Peyer's patch (tissue), 4 donors: ENCODE measurements around the gene BSX.

Experiments
- POLR2A ChIP-seq, 2 donors: fragments of 450-650 bp; IDR thresholded peaks; one replicate each; pipeline ENCODE4 v1.5.1; 2017; ENCODE audit warnings: antibody characterized with exemption in 2 of 2, mild to moderate bottlenecking in 2 of 2, moderate library complexity in 2 of 2
- TF ChIP-seq, protein P1 (sequence below), 6 experiments: fragments of 450-650 bp in 4 of 6; fragments of 200-600 bp in 2 of 6; sonication (generic) in 1 of 6; IDR thresholded peaks; one replicate each; pipeline ENCODE4 v1.5.1; 2017 to 2019; ENCODE audit warnings: antibody characterized with exemption in 6 of 6, mild to moderate bottlenecking in 3 of 6, moderate library complexity in 1 of 6

DNA sequence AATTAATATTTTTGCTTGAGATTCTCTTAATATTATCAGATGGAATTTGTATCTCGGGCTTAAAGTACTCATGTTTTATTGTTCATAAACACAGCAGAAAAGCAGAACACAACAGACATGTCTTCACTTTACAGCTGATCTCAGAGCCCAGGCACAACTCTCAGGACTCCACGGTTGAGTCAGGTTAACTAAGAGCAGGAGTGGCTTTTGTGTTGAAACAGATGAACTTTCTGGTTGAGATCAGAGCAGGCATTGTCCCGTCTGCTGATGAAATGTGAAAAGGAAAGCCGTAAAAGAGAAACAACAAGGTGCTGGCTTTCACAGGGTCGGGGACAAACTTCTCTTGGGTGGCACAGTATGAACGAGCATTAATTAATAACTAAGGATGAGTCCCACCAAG is 50.1 kb downstream of the BSX start:
- TF ChIP-seq, protein P1, sequence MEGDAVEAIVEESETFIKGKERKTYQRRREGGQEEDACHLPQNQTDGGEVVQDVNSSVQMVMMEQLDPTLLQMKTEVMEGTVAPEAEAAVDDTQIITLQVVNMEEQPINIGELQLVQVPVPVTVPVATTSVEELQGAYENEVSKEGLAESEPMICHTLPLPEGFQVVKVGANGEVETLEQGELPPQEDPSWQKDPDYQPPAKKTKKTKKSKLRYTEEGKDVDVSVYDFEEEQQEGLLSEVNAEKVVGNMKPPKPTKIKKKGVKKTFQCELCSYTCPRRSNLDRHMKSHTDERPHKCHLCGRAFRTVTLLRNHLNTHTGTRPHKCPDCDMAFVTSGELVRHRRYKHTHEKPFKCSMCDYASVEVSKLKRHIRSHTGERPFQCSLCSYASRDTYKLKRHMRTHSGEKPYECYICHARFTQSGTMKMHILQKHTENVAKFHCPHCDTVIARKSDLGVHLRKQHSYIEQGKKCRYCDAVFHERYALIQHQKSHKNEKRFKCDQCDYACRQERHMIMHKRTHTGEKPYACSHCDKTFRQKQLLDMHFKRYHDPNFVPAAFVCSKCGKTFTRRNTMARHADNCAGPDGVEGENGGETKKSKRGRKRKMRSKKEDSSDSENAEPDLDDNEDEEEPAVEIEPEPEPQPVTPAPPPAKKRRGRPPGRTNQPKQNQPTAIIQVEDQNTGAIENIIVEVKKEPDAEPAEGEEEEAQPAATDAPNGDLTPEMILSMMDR (IDR thresholded peaks at IDR 0.05) = no peak
- TF ChIP-seq POLR2A (IDR thresholded peaks at IDR 0.05) = no peak
